Trophoblast cell (in vitro differentiated cells and primary cell): ENCODE results near the gene CHST11.
"Not testable (repeated sequence)": the region's sequence is repeated elsewhere in the genome, so short reads cannot be mapped to it uniquely, and the experiment has no call there.

ENCODE experiments used
- DNase-seq, 2 donors: peaks; one replicate each; pipeline ENCODE4 v3.0.0-alpha.2; 2016
- H2AFZ ChIP-seq: 2 replicates; pipeline ENCODE4 v1.6.1; 2013; ENCODE audit warnings: low read length, moderate library complexity, mild to moderate bottlenecking; ENCODE audit not compliant: insufficient read depth, poor library complexity
- H2AK5ac ChIP-seq: 2 replicates; pipeline ENCODE4 v1.6.1; 2013; ENCODE audit warnings: mild to moderate bottlenecking, low read length
- H2BK120ac ChIP-seq: 2 replicates; pipeline ENCODE4 v1.6.1; 2013; ENCODE audit warnings: low read length, mild to moderate bottlenecking, moderate library complexity; ENCODE audit not compliant: insufficient read depth, poor library complexity
- H2BK12ac ChIP-seq: 2 replicates; pipeline ENCODE4 v1.6.1; 2013; ENCODE audit warnings: mild to moderate bottlenecking, low read length, moderate library complexity
- H2BK5ac ChIP-seq: 2 replicates; pipeline ENCODE4 v1.6.1; 2013; ENCODE audit warnings: low read length, low read depth, moderate library complexity, mild to moderate bottlenecking; ENCODE audit not compliant: poor library complexity
- H3K14ac ChIP-seq: 2 replicates; pipeline ENCODE4 v1.6.1; 2013; ENCODE audit warnings: mild to moderate bottlenecking, low read length
- H3K18ac ChIP-seq: 2 replicates; pipeline ENCODE4 v1.6.1; 2013; ENCODE audit warnings: mild to moderate bottlenecking, low read length
- H3K23ac ChIP-seq: 2 replicates; pipeline ENCODE4 v1.6.1; 2013; ENCODE audit warnings: low read length
- H3K27ac ChIP-seq: 2 replicates; pipeline ENCODE4 v1.5.1; 2013; ENCODE audit warnings: low read depth, mild to moderate bottlenecking, inconsistent platforms, low read length, moderate library complexity
- H3K27me3 ChIP-seq: 2 replicates; pipeline ENCODE4 v1.6.1; 2013; ENCODE audit warnings: inconsistent platforms, mild to moderate bottlenecking, low read length, moderate library complexity; ENCODE audit not compliant: insufficient read depth
- H3K36me3 ChIP-seq, 2 experiments: 1 replicate in 1 of 2; 2 replicates in 1 of 2; pipeline ENCODE4 v1.6.1; 2013; ENCODE audit warnings: low read length in 2 of 2, mild to moderate bottlenecking in 2 of 2, moderate library complexity in 1 of 2; ENCODE audit not compliant: insufficient read depth in 2 of 2, control insufficient read depth in 1 of 2
- H3K4ac ChIP-seq: 2 replicates; pipeline ENCODE4 v1.6.1; 2013; ENCODE audit warnings: low read depth, mild to moderate bottlenecking, low read length, moderate library complexity
- H3K4me1 ChIP-seq, 2 experiments: 1 replicate in 1 of 2; 2 replicates in 1 of 2; pipeline ENCODE4 v1.6.1; 2013; ENCODE audit warnings: low read length in 2 of 2, mild to moderate bottlenecking in 2 of 2, moderate library complexity in 1 of 2; ENCODE audit not compliant: insufficient read depth in 2 of 2, control insufficient read depth in 1 of 2
- H3K4me2 ChIP-seq: 2 replicates; pipeline ENCODE4 v1.6.1; 2013; ENCODE audit warnings: inconsistent platforms, mild to moderate bottlenecking, low read length, moderate library complexity
- H3K4me3 ChIP-seq: 2 replicates; pipeline ENCODE4 v1.5.1; 2013; ENCODE audit warnings: mild to moderate bottlenecking, low read depth, low read length, inconsistent platforms
- H3K79me1 ChIP-seq: one replicate; pipeline ENCODE4 v1.6.1; 2013; ENCODE audit warnings: low read length
- H3K79me2 ChIP-seq: 2 replicates; pipeline ENCODE4 v1.6.1; 2013; ENCODE audit warnings: low read length, mild to moderate bottlenecking; ENCODE audit not compliant: control insufficient read depth, insufficient read depth, poor library complexity
- H3K9ac ChIP-seq: 2 replicates; pipeline ENCODE4 v1.6.1; 2013; ENCODE audit warnings: mild to moderate bottlenecking, low read length
- H3K9me3 ChIP-seq: 2 replicates; pipeline ENCODE4 v1.6.1; 2013; ENCODE audit warnings: low read depth, mild to moderate bottlenecking, control low read depth, inconsistent platforms, low read length; ENCODE audit not compliant: insufficient read depth
- H4K12ac ChIP-seq: 2 replicates; pipeline ENCODE4 v1.6.1; 2013; ENCODE audit warnings: low read depth, mild to moderate bottlenecking, low read length, moderate library complexity
- H4K8ac ChIP-seq: 2 replicates; pipeline ENCODE4 v1.6.1; 2013; ENCODE audit warnings: low read depth, mild to moderate bottlenecking, low read length, moderate library complexity
- H4K91ac ChIP-seq: one replicate; pipeline ENCODE4 v1.6.1; 2013; ENCODE audit warnings: low read depth, mild to moderate bottlenecking, low read length, moderate library complexity
- WGBS: extraction: QIAGEN DNeasy Blood & Tissue Kit; methylation state at CpG from one replicate; pipeline ENCODE4 v1.1.7; 2013; ENCODE audit warnings: missing lambda C conversion rate; ENCODE audit not compliant: insufficient read length, insufficient coverage; ENCODE audit errors: extremely low coverage; 5-methylcytosine and 5-hydroxymethylcytosine counted together

The CHST11 gene

DNA sequence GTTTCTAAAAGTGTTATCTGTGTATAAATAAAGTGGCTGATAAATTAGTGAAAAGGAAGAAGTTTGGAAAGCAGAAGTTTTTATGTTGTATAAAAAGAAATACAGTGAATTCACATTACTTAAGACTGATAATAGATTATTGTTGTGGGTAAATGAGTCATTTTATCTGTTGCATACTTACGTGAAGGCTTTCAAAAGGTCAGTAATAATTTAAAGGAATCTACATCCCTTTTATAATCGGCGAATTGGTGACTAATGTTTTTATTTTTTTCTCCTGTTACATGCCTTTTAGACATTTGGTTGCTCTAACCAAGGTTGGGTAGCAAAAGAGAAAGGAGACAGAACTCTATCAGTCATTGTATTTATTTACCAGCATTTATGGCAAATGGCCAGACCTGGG lies 345.5 kb downstream of the CHST11 start:
- H4K91ac ChIP-seq = no peak overlapping the region
- no peak overlapping the region for H2AK5ac ChIP-seq
- no peak overlapping the region for H2BK120ac ChIP-seq
- no peaks in the 10 kb centered on the region for H3K79me2 ChIP-seq
- no peak overlapping the region for H3K4ac ChIP-seq
- H2BK12ac ChIP-seq = no peak overlapping the region
- no peak overlapping the region for H3K27ac ChIP-seq
- no peak for DNase-seq
- no peak overlapping the region for H3K18ac ChIP-seq
- H3K27me3 ChIP-seq = no peaks in the 10 kb centered on the region
- H4K8ac ChIP-seq = no peak overlapping the region
- H3K4me1 ChIP-seq = no peaks in the 10 kb centered on the region
- no CpG with 5 or more reads among the region's 3 CpGs for WGBS
- no peak overlapping the region for H3K4me3 ChIP-seq
- no peak overlapping the region for H3K23ac ChIP-seq
- no peak overlapping the region for H2BK5ac ChIP-seq
- no peak overlapping the region for H2AFZ ChIP-seq
- no peak overlapping the region for H3K14ac ChIP-seq
- no peaks in the 10 kb centered on the region for H3K36me3 ChIP-seq
- H3K4me2 ChIP-seq = no peak overlapping the region
- no peaks in the 10 kb centered on the region for H3K9me3 ChIP-seq
- no peak overlapping the region for H4K12ac ChIP-seq
- H3K79me1 ChIP-seq = no peaks in the 10 kb centered on the region
- no peak overlapping the region for H3K9ac ChIP-seq

DNA sequence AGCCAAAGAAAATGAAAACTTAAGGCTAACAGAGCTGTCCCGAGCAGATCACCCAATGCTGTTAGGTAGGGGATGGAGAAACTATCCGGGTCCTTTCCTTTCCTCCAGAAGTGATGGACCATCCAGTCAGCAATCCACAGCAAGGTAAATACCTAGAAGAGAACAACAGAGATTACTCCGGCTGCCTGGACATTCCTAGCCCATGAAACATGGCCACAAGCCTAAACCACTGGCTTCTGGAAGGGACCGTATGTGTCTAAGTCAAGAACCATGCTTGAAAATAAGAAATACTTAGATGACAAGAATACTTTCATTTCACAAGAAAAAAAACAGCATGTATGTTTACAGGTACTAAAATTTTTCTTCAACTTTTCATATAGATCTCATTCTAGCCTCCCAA lies 348.4 kb downstream of the CHST11 start:
- WGBS = no CpG with 5 or more reads among the region's 4 CpGs
- no peaks in the 10 kb centered on the region for H3K36me3 ChIP-seq
- H4K12ac ChIP-seq = no peak overlapping the region

DNA sequence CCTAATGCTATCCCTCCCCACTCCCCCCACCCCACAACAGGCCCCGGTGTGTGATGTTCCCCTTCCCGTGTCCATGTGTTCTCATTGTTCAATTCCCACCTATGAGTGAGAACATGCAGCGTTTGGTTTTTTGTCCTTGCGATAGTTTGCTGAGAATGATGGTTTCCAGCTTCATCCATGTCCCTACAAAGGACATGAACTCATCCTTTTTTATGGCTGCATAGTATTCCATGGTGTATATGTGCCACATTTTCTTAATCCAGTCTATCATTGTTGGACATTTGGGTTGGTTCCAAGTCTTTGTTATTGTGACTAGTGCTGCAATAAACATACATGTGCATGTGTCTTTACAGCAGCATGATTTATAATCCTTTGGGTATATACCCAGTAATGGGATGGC lies 349.4 kb downstream of the CHST11 start:
- H3K4me2 ChIP-seq, H2AFZ ChIP-seq, H2BK120ac ChIP-seq, H3K23ac ChIP-seq, H4K8ac ChIP-seq, DNase-seq, H3K27me3 ChIP-seq, H4K12ac ChIP-seq, H2AK5ac ChIP-seq, H3K14ac ChIP-seq, H2BK5ac ChIP-seq, H3K79me2 ChIP-seq, H4K91ac ChIP-seq, H2BK12ac ChIP-seq, H3K4me3 ChIP-seq, H3K9ac ChIP-seq, H3K27ac ChIP-seq, H3K9me3 ChIP-seq, H3K79me1 ChIP-seq, H3K4me1 ChIP-seq, H3K4ac ChIP-seq, H3K18ac ChIP-seq, H3K36me3 ChIP-seq: not testable (repeated sequence)
- WGBS = no CpG with 5 or more reads among the region's 4 CpGs

More for the DNA sequence above, 348.4 kb downstream of the CHST11 start:
- no peak overlapping the region for H4K91ac ChIP-seq
- H3K79me2 ChIP-seq = no peaks in the 10 kb centered on the region
- no peak overlapping the region for H2BK120ac ChIP-seq
- no peaks in the 10 kb centered on the region for H3K27me3 ChIP-seq
- no peak overlapping the region for H2AK5ac ChIP-seq
- H2AFZ ChIP-seq = no peak overlapping the region
- H3K27ac ChIP-seq = no peak overlapping the region
- H3K14ac ChIP-seq = no peak overlapping the region
- H3K4me1 ChIP-seq = no peaks in the 10 kb centered on the region
- H3K4ac ChIP-seq = no peak overlapping the region
- no peaks in the 10 kb centered on the region for H3K9me3 ChIP-seq
- no peak overlapping the region for H2BK5ac ChIP-seq
- no peak overlapping the region for H3K23ac ChIP-seq
- no peak overlapping the region for H2BK12ac ChIP-seq
- H3K4me2 ChIP-seq = no peak overlapping the region
- no peak overlapping the region for H3K18ac ChIP-seq
- H4K8ac ChIP-seq = no peak overlapping the region
- H3K4me3 ChIP-seq = no peak overlapping the region
- peak; percentile 43 to 69 for DNase-seq
- H3K9ac ChIP-seq = no peak overlapping the region
- H3K79me1 ChIP-seq = no peaks in the 10 kb centered on the region

DNA sequence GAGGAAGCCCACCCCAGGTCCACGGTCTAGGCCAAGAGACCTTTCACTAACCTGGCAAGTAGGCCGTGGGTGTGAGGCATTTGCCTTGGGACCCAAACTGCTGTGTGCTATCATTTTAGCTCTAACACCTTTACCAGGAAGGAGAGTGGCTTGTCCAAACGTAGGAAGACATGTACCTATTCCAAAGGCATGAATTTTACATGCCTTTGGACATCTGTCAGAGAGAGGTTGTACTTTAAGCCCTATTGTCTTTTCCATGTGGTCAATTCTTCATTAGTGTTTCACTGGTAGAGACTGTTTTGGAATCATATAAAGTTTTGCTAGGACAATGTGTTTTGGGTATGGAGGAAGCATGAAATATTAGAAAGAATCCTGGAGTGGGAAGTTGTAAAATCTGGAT lies 352.5 kb downstream of the CHST11 start:
- H3K9ac ChIP-seq = no peak overlapping the region
- no peak overlapping the region for H3K23ac ChIP-seq
- H4K8ac ChIP-seq = no peak overlapping the region
- H3K79me2 ChIP-seq = no peaks in the 10 kb centered on the region
- no peak overlapping the region for H3K4ac ChIP-seq
- no peak overlapping the region for H3K14ac ChIP-seq
- no peak overlapping the region for H2BK120ac ChIP-seq
- H3K36me3 ChIP-seq = no peaks in the 10 kb centered on the region
- no peak overlapping the region for H4K91ac ChIP-seq
- no peak for DNase-seq
- H3K27ac ChIP-seq = no peak overlapping the region
- H3K27me3 ChIP-seq = no peaks in the 10 kb centered on the region
- no peak overlapping the region for H3K18ac ChIP-seq
- H2BK12ac ChIP-seq = no peak overlapping the region
- no peaks in the 10 kb centered on the region for H3K4me1 ChIP-seq
- H2BK5ac ChIP-seq = no peak overlapping the region
- no peak overlapping the region for H2AK5ac ChIP-seq
- WGBS = no CpG with 5 or more reads among the region's 3 CpGs
- H3K4me2 ChIP-seq = no peak overlapping the region
- no peaks in the 10 kb centered on the region for H3K9me3 ChIP-seq
- H3K4me3 ChIP-seq = no peak overlapping the region
- no peaks in the 10 kb centered on the region for H3K79me1 ChIP-seq
- no peak overlapping the region for H2AFZ ChIP-seq
- no peak overlapping the region for H4K12ac ChIP-seq
